ENCODE measurements around the gene RRP7A.
A peak's percentile ranks its signal among the peaks of the same experiment; 100 is the strongest.
"Not testable (repeated sequence)": the region's sequence is repeated elsewhere in the genome, so short reads cannot be mapped to it uniquely, and the experiment has no call there.

The RRP7A gene, protein sequence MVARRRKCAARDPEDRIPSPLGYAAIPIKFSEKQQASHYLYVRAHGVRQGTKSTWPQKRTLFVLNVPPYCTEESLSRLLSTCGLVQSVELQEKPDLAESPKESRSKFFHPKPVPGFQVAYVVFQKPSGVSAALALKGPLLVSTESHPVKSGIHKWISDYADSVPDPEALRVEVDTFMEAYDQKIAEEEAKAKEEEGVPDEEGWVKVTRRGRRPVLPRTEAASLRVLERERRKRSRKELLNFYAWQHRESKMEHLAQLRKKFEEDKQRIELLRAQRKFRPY

DNA sequence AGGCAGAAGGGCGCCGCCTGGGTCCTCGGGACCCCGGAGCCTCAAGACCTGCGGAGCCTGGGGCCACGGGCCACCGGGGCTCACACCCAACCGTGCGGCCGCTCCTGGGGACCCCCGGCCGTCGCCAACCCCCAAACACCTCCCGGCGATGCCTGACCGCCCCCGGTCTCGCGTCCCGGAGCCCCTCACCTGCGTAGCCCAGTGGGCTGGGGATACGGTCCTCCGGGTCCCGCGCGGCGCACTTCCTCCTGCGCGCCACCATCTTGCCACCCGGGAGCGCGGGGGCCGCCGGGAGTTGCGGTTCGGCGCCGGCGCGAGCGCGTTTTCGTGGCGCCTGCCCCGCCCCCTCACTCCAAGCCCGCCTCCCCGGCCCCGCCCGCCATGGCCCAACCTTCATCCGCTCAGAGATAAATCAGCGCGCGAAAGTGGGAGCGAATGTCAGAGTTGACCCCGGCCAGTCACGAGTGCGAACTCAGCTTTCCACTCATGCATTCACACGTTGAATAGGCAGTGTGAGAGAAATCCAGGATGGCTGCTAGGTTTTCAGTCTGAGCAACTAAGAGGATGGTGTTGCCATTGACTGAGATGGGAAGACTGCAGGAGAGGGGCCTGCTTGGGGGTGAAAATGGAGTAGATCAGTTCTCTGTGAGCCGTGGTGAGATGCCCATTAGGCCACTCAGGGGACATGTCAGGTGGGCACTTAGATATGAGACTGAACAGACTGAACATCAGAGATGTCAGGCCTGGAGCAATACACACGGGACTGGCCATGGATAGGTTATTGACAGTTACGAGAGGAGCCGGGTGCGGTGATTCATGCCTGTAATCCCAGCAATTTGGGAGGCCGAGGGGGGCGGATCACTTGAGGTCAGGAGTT, at the start of gene RRP7A:
TSS of gene RRP7A (minus strand) at position 272 of the 877 bp plus-strand sequence. CDS start at position 262, 10 bp downstream.
- peak; percentile 29 for DNase-seq (ENCODE audit: low read depth)

DNA sequence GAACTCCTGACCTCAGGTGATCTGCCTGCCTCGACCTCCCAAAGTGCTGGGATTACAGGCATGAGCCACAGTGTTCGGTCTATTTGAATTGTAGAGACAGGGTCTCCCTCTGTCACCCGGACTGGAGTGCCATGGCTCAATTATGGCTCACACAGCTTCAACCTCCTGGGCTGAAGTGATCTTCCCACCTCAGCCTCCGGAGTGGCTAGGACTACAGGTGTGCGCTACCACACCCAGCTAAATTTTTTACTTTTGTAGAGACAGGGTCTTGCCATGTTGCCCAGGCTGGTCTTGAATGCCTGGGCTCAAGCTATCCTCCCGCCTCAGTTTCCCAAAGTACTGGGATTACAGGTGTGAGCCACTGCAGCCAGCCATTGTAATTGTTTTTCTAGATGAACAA, 48.4 kb upstream of the RRP7A start:
- DNase-seq (ENCODE audit: low read depth): not testable (repeated sequence)

DNA sequence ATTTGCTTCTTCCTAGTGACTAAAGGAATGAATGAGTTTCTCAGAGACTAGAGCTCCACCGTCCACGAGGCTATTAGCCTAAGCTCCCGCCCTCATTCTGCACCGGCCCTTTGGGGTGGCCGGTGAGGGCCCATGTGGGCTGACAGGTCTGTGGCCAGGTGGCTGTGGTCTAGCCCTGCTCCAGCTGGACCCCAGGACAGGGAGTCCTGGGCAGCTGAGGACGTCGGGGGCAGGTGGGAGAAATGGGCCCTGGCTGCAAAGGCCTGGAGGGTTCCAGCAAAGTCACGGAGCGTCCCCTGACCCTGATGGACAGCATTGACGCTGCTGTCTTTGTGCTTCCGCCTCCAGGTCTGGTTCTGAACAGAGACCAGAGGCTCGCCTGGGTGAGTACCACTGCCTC, 46.4 kb upstream of the RRP7A start:
- no peak for DNase-seq (ENCODE audit: low read depth)

DNA sequence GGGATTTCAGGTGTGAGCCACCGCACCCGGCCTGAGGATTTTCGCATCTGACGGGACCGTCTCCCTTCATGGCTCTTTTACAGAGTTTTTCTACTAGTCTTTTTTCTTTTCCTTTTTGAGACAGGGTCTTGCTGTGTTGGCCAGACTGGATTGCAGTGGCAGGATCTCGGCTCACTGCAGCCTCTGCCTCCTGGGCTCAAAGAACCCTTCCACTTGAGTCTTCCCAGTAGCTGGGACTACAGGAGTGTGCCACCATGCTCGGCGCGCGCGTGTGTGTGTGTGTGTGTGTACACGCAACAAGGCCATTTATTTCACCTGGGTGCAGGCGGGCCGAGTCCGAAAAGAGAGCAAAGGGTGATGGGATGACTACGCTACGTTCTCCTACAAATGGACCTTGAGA, 45.1 kb upstream of the RRP7A start:
- no peak for DNase-seq (ENCODE audit: low read depth)

DNA sequence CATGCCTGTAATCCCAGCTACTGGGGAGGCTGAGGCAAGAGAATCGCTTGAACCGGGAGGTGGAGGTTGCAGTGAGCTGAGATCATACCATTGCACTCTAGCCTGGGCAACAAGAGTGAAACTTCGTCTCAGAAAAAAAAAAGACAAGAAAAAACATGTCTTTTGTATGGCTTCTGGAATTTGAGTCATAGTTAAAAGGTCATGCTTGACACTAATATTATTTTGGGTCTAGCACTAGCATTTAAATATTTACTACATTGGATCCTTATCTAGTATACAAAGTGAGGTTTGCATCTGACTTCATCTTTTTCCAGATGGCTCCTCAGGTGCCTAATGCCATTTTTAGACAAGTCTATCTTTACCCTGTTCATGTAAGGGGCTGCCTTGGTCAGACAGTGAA, 44.3 kb upstream of the RRP7A start:
- DNase-seq (ENCODE audit: low read depth): not testable (repeated sequence)

DNA sequence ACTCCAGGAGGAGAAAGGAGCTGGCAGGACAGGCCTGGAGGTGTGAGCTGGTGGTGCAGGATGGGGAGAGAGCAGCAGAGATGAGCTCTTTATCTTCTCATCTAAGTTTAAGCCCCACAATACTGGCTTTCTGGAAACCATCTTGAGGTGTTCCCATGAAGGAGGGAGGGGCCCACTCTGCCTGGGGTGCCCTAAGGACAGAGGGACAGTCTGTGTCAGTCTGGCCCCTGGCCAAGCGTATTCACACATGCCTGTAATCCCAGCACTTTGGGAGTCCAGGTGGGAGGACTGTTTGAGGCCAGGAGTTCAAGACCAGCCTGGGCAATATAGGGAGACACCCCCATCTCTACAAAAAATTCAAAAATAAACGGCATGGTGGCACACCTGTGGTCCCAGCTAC, 43.1 kb upstream of the RRP7A start:
- DNase-seq (ENCODE audit: low read depth): no peak

DNA sequence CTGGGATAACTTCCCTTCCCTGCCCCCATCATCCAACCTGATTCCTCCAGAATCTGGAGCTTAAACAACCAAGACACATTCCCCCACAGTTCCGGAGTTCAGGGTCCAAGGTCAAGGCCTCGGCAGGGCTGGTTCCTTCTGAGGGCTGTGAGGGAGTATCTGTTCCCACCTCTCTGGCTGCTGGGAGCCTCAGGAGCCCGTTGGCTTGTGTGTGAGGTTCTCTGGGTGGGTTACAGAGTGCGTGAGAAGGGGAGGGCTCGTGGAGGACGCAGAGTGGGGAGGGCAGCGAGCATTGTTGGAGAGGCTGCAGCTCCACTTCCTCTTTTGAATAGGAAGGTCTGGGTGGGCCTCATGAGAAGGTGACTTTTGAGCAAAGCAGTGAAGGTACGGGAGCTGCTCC, 42.7 kb upstream of the RRP7A start:
- DNase-seq (ENCODE audit: low read depth): no peak

DNA sequence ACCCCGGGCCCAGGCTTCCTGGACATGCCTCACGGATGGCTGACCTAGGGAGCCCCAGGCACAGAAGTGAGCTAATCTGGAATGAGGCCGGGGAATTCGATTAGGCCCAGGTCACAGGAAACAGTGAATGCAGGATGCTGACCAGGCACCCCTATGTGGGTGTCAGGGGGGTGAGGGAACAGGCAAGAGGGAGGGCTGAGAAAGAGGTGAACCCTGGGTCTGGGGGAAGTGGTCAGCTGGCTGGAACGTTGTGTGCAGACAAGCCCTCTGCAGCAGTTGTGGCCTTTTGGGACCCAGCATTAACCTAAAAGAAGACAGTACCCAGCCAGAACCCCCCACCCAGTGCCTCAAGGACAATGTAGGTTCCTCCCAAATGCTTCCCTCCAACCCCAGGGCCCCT, 42.3 kb upstream of the RRP7A start:
- no peak for DNase-seq (ENCODE audit: low read depth)

DNA sequence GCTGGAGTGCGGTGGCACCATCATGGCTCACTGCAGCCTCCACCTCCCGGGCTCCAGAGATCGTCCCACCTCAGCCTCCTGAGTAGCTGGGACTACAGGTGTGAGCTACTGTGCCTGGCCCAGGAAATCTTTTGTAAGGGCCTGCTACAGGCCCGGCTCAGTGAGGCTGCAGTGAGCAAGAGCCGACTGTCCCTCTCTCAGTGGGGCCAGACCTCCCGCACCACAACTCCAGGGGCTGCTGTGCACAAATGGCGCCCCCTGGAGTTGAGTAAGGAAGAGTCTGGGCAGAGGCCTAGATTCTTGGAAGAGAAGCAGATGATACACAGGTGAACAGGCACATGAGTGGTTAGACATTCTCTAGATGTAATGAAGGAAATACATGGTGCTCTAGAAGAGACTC, 41.2 kb upstream of the RRP7A start:
- DNase-seq (ENCODE audit: low read depth): no peak

DNA sequence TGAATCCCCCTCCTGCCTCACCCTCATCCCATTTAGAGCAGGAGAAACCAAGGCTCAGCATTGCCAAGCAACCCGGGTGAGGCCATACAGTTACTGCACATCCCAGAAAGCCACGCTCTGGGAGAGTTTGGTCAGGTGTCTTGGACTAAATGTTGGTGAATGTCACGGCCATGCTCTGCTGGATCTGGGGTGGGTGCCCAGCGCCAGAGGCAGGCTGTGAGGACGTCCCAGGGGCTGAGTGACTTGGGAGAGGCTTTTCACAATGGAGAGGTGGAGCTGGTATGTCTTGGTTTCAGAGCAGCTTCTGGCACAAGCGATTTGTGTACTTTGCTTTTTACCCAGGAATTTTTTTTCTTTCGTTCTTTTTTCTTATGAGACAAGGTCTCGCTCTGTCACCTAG, 40.8 kb upstream of the RRP7A start:
- no peak for DNase-seq (ENCODE audit: low read depth)

DNA sequence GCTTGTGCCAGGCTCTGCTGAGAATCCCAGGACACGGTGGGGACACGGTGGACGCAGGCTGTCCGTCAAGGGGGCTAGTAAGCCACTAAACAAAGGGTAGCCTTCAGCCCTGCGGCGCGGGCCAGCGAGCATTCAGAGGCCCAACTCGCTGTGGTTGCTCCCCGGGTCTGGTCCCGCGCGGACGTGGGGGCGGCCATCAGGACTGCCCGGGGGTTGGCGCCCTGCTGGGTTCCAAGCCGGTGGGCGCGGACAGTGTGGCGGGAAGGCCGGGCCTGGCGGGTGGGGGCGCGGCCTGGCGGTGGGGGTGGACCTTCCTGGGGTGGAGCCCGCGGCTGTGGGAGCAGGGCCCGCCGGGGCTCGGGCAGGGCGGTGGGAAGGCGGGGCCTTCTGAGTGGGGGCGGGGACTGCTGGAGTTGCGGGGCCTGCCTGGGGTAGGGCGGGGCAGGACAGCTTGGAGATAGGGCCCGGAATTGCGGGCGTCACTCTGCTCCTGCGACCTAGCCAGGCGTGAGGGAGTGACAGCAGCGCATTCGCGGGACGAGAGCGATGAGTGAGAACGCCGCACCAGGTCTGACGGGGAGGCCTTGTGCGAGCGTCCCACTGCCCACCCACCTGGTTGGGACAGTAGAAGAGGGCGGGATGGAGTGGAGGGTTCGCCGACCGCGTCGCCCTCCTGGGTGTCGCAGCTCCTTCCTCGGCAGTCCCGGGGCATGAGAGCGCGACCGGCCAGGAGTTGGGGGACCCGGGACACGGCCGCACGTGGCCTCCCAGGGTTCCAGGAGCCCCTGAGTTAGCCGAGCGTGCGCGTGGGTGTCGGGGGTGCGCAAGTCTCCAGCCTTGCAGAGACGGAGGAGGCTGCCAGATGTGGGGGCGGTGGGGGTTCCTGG, 34.1 kb upstream of the RRP7A start, which contains the start of gene SERHL2:
TSS of gene SERHL2 (plus strand) at position 482 of the 887 bp plus-strand sequence. CDS start at position 547, 65 bp downstream.
- DNase-seq (ENCODE audit: low read depth): peak; percentile 38

DNA sequence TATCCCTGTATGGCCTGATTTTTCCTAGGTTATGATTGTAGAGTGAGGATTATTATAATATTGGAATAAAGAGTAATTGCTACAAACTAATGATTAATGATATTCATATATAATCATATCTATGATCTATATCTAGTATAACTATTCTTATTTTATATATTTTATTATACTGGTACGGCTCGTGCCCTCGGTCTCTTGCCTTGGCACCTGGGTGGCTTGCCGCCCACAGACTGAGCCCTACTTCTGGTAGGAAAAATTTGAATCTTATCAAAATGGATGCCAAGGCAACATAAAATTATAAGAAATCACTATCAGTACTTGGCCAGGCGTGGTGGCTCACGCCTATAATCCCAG, 32.7 kb upstream of the RRP7A start:
- not testable (repeated sequence) for DNase-seq (ENCODE audit: low read depth)

DNA sequence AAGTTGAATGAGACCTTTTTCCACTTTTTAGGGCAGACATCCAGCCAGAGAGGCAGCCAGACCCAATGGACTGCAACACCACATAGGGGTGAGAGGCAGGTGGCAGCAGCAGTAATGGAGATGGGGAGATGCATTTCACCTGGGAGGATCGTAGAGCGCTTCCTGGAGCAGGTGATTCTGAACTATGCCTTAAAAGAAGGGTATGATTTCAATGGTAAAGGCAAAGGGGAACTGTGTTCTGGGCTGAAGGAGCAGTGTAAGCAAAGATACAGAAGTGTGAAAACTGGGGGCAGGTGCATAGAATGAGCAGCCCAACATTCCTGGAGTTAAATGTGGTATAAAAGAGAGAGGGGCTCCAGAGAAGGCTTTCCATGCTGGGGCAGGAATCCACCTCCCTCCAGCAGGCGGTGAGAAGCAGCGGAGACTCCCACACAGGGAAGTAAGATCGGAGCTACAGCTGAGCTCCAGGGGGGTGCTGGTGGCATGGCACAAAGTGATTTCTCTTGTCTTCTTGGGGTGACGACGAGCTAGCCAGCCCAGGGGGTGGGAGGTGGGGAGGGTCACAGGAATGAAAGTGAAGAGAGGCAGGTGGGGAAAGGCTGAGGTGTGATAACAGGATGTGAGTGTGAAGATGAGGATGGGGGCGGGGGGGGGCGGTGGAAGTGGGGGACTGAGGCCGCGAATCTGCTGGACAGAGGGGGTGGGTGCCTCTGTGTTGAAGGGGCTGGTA, 29.9 kb upstream of the RRP7A start:
- DNase-seq (ENCODE audit: low read depth): no peak

DNA sequence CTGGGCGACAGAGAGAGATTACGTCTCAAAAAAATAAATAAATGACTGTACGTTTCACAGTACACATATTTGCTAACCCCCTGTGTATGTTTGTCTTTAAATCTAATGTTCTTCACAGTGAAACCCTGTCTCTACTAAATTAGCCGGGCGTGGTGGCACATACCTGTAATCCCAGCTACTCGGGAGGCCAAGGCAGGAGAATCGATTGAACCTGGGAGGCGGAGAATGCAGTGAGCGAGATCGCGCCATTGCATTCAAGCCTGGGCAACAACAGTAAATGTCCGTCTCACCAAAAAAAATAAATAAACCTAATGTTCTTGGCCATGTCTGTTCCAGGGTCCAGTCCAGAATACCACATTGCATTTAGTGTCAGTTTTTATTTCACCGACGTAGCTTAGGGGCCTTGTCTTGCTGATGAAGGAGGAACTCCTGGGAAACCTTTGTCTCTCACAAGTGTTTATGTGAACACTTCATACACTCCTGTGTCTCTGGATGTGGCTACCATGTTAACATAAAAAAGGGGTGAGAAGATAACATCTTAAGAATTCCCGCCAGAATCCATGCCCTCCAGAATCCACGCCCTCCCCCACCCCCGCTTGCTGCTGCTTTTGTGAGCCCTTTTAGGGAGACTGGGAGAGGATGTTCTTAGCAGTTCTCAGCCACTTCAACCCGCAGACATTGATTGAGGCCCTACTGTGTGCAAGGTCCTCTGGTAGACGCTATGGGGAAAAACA, 29.2 kb upstream of the RRP7A start:
- DNase-seq (ENCODE audit: low read depth): no peak

DNA sequence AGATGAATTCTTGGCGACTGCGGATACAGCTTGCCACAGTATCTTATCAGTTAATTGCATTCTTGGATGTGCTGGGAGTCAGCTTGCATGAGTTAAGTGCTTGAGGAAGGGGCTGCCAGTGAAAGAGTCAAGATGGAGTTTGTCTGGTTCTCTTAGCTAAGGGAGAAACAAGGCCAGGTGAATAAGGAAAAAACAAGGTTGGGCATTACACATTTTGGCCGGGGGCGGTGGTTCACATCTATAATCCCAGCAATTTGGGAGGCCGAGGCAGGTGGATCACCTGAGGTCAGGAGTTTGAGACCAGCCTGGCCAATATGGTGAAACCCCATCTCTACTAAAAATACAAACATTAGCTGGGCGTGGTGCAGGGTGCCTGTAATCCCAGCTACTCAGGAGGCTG, 28.5 kb upstream of the RRP7A start:
- not testable (repeated sequence) for DNase-seq (ENCODE audit: low read depth)

DNA sequence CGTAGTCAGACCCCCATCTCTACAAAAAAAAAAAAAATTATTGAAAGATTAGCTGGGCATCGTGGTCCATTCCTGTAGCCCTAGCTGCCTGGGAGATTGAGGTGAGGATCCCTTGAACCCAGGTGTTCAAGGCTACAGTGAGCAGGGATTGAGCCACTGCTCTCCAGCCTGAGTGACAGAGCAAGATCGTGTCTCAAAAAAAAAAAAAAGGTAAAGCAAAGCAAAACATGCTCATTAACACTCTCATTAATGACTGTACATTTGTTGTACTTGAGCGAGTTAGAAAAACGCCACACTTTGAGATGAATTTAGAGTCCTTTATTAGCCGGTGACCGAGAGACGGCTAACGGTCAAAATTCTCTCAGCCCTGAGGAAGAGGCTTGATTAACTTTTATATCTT, 28.0 kb upstream of the RRP7A start:
- no peak for DNase-seq (ENCODE audit: low read depth)

DNA sequence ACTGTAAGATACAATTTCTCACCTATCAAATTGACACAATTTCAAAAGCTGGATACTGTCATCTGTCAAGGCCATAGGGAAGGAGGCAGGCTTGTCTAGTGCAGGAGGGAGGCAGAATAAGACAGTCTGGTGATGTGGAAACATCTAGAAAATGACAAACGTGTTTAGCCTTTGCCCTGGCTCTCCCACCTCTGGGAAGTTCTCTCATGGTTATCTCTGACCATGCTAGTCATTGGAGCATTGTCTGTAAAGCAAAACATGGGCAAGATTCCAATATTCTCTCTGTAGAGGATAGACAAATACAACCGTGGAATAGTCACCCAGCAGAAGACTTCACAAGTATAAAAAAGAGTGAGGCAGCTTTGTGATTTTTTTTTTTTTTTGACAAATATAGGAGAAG, 25.1 kb upstream of the RRP7A start:
- no peak for DNase-seq (ENCODE audit: low read depth)

DNA sequence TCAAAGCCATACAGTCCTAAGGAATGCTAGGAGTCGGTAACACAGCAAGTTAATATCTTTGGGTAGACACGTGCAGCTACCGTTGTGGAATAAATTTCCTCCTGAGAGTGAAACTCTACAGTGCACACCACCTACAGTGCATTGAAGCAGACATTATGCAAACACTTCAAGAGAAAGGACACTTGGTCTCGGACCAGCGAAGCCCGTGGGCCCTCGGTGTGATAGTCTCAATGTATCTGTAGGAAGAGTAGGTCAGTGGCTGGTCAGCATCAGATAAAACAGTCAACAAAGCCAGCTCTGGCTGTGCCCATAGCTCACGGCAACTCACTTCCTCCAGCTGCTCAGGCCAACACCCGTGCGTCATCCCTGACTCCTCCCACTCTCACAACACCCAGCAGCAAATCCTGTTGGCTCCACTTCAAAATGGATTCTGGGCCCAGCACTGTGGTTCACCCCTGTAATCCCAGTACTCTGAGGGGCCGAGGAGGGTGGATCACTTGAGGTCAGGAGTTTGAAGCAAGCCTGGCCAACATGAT, 19.7 kb upstream of the RRP7A start:
- DNase-seq (ENCODE audit: low read depth): not testable (repeated sequence)

DNA sequence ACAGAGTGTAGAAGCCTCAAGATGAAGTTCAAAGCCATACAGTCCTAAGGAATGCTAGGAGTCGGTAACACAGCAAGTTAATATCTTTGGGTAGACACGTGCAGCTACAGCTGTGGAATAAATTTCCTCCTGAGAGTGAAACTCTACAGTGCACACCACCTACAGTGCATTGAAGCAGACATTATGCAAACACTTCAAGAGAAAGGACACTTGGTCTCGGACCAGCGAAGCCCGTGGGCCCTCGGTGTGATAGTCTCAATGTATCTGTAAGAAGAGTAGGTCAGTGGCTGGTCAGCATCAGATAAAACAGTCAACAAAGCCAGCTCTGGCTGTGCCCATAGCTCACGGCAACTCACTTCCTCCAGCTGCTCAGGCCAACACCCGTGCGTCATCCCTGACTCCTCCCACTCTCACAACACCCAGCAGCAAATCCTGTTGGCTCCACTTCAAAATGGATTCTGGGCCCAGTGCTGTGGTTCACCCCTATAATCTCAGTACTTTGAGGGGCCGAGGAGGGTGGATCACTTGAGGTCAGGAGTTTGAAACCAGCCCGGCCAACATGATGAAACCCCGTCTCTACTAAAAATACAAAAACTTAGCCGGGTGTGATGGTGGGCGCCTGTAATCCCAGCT, 17.7 kb upstream of the RRP7A start:
- DNase-seq (ENCODE audit: low read depth): not testable (repeated sequence)

DNA sequence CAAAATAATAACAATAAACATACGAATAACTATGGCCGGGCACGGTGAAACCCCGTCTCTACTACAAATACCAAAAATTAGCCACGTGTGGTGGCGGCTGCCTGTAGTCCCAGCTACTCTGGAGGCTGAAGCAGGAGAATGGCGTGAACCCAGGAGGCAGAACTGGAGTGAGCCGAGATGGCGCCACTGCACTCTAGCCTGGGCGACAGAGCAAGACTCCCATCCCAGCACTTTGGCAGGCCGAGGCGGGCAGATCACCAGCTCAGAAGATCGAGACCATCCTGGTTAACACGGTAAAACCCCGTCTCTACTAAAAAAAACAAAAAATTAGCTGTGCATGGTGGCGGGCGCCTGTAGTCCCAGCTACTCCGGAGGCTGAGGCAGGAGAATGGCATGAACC, 17.0 kb upstream of the RRP7A start:
- not testable (repeated sequence) for DNase-seq (ENCODE audit: low read depth)

Measured in GM04504 (cell line).